HG03175 (cell line): ENCODE data around the gene FOXE3.
"Not testable (repeated sequence)": the region's sequence is repeated elsewhere in the genome, so short reads cannot be mapped to it uniquely, and the experiment has no call there.

Source experiments
- ATAC-seq: cut with Tn5 transposase; IDR thresholded peaks from one replicate; pipeline ENCODE4 v1.9.1; 2021; ENCODE audit warnings: mild to moderate bottlenecking, moderate library complexity; ENCODE audit not compliant: unreplicated experiment

Gene FOXE3

DNA sequence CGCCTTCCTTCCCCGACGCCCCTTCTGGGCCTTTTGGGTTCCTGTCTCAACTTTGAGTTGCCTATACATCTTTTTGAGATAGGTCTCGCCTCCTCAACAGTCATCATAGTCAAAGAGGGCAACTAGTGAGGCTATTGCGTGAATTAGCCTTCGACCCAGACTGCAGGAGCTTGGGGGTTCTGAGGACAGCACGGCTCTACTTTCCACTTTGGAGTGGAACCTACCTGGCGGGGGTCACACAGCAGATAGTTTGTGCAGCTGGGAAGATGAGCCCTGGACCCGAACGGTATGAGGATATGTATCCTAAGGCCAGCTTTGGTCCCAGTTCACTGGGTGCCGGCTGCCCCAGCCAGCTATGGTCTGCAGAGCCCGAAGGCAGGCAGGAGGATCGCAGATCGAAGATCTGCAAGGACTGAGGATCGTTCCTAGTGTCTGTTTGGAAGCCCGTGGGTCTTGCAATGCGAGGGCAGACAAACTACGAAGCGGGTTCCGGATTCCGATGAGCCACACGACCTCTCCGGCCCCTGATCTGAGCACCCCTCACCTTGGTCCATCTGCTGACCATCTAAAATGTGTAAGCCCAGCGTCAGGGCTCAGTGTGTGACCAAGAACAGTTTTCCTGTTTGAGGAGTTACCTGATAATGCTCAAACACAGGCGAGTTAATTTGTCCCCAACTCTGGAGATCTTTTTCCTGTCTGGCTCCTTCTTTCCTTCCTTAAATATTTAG is 29.9 kb downstream of the FOXE3 start:
- ATAC-seq, result no peak

DNA sequence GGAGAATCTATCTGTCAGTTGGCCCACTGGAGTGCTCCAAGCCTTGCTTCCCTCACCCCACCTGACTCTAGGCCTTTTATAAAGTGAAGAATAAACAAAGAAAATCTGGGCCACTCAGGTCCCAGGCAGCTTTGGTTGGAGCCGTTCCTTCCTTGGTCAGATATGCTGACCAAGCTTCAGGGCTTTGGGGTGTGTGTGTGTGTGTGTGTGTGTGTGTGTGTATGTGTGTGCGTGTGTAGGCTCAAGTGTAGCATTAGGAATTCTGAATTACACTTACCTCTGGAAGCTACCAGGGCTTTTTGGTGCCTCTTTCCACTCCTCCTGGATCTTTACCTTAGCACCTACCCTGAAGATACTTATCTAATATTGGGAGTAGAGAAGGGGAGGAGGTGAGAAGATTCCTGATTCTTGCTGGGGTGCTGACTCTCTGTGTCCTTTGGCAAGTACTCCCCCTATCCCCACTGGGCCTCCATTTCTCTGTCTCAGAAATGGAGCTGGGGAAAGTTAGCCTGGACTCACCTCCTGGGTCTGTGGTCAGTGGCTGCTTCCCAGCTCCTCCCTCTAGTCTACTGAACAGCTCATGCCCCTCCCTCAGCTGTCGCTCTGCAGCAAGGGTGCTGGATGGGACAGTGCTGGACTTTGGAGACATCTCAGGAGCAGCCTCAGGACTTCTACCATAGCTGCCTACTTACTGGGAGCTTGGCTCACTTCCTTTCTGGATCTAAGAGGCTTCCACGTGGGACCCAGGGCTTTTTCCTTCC is 32.6 kb downstream of the FOXE3 start:
- no peak for ATAC-seq

DNA sequence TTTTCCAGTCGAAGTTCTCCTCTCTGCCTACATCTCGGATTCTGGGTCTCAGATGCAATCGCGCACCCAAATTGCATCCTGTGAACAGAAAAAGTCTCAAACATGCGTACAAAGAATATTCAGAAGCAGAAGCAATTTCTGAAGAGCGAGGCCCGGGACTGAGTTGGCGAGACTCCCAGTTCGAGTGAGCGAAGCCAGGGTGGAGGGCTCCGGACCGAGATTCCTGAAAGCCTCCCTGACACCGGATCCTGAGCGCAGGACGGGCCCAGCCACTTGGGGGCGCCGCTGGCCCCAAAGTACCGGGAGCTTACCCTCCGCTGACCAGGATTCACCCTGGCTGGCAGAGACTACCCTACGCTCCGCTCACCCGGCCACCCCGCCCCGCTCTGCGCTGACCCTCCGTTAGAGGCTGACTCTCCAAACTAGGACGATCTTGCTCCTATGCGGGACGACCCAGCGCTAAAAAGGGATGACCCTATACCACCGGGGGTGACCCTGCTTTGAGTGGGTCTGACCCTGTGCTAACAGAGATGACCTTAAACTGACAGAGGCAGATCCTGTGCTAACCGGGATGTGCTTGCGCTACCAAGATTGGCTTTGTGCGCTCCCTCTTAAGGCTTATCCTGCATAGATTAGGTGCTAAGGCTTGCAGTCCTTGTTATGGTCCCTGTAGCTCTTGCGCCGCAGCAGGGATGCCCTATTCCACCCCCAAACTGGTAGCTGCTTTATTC is 33.9 kb downstream of the FOXE3 start:
- ATAC-seq, result no peak

GRCh38 chr1:47450606-47451005 is 34.5 kb downstream of the FOXE3 start:
- ATAC-seq, result no peak

DNA sequence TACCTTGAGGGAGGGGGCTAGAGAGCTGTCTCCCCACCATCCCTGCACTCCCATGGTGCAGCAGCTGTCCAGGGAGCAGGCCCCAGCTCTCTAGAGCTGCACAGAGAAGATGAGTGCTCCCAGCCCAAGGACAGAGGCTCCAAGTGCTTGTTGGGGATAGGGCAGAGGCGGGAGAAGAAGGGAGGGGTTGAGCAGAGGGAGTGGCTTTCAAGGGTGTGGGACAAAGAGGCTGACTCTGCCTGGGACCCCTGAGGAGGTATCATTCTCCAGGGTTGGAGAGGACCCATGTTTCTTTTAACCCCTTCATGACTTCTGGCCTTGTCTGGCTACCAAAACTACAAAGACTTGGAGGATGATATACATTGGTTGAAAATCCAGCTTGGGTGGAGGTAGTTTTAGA is 36.3 kb downstream of the FOXE3 start:
- no peak for ATAC-seq

DNA sequence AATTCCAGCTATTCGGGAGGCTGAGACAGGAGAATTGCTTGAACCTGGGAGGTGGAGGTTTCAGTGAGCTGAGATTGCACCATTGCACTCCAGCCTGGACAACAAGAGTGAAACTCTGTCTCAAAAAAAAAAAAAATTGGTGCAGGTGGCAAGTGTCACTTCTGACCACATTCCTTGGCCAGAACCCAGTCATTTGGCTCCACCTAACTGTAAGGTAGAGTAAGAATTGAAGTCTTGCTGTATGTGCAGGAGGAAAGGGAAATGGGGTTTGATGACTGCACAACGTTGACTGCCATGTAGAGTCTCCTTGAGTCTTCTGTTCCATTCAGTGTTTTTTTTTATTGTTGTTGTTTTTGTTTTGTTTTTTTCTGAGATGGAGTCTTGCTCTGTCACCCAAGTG is 37.8 kb downstream of the FOXE3 start:
- ATAC-seq, result not testable (repeated sequence)

DNA sequence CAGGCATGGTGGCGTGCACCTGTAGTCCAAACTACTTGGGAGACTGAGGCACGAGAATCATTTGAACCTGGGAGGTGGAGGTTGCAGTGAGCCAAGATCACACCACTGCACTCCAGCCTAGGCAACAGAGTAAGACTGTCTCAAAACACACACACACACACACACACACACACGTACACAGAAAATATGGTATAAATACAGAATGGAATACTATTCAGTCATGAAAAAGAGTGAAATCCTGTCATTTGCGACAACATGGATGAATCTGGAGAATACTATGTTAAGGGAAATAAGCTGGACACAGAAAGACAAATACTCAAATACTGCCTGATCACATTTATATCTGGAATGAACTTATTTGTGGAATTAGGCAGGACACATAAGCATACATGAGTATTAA is 40.2 kb downstream of the FOXE3 start:
- ATAC-seq, result no peak

GRCh38 chr1:47457547-47457946 is 41.5 kb downstream of the FOXE3 start:
- ATAC-seq, result not testable (repeated sequence)

GRCh38 chr1:47459253-47459788 is 43.2 kb downstream of the FOXE3 start:
- no peak for ATAC-seq

- ATAC-seq, result no peak
Measured at GRCh38 chr1:47460040-47460439, 44.0 kb downstream of the FOXE3 start.

DNA sequence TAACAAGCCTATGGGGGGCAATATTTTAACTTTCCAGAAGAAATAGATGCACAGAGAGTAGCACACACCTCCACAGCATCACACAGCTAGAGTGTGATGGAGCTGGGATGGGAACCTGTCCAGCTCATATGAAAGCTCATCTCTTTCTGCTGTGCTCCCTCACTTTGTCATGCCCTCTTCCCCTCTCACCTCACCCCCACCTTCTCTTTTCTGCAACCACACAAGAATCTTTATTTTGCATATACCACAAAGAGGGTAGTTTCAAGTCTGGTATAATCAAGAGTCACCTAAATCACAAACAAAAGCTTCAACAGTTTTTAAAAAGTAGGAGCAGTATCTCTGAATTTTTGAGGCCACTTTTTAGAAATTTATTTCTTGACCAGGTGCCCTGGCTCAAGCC is 44.4 kb downstream of the FOXE3 start:
- no peak for ATAC-seq

DNA sequence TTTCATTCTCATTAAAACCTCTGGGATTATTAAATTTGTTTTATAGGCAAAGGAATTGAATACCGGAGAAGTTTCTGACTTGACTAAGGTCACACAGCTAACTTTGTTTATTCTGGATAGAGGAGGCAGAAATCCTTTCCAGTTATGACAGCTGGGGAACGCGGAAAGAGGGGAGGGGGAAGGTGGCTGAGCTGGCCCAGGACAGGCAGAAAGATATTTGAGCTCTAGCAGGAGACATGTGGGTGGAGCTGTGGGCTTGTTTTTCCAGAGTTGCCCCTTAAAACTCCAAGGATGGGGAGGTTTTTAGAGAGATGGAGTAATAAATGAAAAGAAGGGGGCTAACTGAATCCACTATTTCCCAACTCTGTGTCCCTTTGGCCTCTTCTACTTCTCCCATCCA is 49.5 kb downstream of the FOXE3 start:
- ATAC-seq, result no peak
